Measurements from ENCODE around the gene ATF4. TPM values are rescaled to one million over a fixed set of nuclear protein-coding genes. Genes with fewer than 3 reads are reported as not detected.

The ATF4 gene
- total RNA-seq, 1 donor from 2014 or later = 204 TPM

DNA sequence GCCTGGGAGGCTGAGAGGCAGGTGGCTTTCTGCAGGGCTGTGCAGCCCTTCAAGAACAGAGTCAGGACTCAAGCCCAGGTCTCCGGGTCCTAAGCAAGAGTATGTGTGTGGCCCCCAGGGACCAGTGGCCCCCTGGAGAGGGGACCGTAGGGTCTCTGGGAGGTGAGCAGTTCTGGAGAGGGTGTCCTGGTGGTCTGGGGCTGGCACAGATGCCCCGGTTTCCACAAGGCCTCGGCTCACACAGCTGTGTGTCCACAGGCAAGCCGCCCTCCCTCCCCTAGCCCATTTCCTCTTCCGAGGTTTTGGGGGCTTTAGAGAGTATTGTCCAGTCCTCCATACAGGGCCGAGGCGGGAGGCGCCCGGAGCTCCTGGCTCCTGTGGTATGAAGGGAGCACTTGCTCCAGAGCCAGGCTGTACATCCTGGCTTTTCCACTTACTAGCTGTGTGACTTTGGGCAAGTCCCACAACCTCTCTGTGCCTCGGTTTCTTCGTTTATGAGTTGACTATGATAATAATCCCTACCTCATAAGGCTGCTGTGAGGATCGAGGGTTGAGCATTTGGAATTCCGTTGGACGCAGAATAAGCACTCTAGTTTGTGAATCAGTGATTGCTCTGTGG is 15.6 kb downstream of the ATF4 start:
- ATAC-seq (no peak), DNase-seq (ENCODE audit: missing footprints) (peak; percentile 58)
- intact Hi-C loops (cut with DNase I) = loop anchor here (2.0 kb wide), 1 partner anchor 811 kb away; the partner anchor contains the start of gene ADSL

DNA sequence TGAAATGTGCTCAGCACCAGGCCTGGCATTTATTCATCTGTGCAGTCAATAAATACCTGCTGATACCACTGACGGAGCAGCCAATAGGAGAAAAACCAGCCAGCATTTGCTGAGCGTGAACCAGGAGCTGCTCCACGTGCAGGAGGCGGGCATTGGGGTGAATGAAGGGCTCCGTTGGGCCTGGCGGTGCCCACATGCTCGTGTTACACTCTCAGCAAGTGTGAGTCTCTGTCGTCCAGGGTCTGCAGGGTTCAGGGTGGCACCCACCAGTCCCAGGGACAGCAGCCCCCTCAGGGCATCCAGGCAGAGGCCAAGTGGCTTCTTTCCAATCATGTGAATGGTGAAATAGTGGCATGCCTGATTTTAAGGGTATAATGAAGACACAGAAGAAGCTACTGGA is 16.3 kb downstream of the ATF4 start:
- intact Hi-C loops (cut with DNase I) = no loop called here
- DNase-seq (ENCODE audit: missing footprints) = peak; percentile 25
- no peak for ATAC-seq

DNA sequence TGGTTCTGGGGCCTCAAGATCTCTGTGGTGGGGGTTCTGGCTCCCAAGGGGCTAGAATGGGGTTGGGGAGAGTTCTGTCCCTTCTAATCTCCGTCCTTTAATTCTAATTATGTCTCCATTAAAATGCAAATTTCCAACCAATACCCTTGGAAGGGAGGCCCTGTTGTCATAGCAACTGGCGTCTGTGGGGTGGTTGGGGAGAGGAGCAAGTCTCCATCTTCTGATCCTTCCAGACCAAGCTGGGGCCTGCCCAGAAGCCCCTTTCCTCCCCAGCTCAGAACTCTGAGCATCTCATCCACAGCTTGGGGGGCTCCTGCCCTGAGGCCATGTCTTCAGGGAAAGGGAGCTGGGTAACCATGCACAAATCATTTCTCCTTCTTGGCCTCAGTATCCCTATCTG is 17.6 kb downstream of the ATF4 start:
- DNase-seq (ENCODE audit: missing footprints) (no peak), ATAC-seq (no peak)
- intact Hi-C loops (cut with DNase I) = no loop called here

DNA sequence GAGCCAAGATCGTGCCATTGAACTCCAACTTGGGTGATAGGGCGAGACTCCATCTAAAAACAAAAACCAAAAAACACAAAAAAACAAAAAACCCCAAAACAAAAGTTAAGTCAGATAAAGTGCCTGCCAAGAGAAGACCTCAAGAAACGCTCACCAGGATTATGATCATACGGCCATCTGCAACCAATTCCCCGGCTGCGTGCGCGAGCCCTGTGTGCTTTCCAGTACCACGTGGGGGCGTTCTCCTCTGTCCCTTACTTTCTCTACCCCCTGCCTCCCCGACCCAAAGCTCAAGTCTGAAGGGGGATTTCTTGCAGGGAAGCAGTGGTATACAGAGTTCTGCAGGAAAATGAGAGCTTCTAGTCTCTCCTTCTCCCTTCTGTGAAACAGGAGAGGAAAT is 22.7 kb downstream of the ATF4 start:
- ATAC-seq (no peak), DNase-seq (ENCODE audit: missing footprints) (no peak)
- intact Hi-C loops (cut with DNase I) = no loop called here

DNA sequence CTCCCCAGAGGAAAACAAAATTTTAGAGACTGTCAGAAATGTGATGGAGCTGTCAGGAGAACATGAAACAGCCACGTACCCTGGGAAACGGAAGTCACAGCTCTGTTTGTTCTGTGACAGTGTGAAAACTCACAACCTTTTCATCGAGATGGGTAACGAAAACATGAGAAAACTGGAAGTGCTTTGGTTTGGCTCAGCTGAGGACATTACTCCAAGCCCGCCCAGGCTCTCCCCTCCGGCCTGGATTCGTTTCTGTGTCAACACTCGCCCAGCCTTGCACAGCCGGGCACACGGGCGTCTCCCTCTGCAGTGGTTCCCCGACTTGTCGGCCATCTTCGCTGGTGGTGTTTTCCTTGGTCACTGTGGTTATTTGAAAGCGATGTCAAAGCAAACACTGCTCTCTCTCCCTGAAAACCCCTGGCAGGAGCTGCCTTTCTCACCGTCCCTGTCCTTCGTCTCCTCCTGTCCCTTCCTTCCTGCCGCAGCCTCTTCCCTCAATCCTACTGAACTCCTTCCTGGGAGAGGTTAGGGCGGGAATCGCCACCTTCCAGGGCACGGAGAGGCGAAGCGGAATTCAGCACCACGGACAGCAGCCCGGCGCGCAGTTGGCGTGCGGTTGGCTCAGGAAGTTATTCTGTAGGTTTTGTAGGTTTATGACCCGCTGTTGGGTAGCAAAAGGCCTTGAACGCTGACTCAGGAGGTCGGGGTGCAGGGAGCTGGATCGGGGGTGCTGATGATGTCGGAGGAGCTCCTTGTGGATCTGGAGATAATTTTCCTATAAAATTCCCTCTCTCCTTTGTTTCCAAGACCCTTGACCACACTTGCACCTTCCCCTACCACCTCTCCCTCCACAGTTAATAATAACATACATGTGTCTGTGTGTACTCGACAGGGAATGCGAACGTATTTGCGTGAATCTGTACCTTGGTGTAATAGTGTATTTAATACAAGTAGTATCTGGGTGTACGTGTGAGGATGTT is 25.3 kb downstream of the ATF4 start:
- ATAC-seq (no peak), DNase-seq (ENCODE audit: missing footprints) (no peak)
- intact Hi-C loops (cut with DNase I) = no loop called here

DNA sequence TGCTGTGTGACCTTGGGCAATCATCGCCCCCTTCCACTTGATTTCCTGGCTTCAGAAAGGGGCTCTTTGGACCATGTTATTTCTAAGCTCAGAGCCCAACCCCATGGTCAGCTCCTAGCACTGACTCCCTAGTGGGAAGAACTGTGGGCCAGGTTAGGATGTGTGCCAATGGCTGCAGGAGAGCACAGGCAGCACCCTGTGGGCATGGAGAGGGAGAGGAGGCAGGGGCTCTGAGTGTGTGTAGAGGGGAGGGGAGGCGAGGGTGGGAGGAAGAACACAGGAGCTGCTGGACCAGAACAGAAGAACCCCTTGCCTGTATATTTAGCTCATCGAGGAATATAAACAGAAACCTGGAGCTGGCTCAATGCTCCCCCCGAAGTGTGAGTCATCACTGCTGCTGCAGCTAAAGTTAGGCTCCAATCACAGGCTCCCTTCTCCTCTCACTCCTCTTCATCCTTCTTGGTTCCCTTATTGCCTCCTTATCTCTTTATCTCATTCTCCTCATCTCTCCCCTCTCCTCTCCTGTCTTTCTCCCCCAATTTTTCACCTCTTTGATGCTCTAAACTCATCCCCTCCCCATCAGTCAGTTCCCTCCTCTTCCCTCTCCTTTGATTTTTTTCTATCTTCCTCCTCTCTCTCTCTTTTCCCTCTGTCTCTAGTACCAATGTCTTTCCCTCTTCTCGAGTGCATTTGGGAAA is 26.7 kb downstream of the ATF4 start:
- DNase-seq (ENCODE audit: missing footprints) (no peak), ATAC-seq (no peak)
- intact Hi-C loops (cut with DNase I) = no loop called here

DNA sequence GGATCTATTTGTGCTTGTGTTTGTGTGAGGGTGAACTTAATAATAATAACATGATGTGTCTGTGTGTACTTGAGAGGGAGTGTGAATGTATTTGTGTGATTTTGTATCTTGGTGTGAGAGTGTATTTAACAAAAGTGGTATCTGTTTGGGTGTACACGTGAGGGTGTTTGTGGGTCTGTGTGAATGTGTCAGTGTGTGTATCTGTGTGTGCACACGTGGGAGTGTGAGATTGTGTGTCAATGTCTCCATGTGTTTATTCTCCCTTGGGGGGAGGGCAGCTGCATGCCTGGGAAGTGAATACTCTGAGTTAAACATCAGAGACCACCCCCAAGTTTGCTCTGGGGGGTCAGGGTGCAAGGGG is 27.2 kb downstream of the ATF4 start:
- intact Hi-C loops (cut with DNase I) = no loop called here
- DNase-seq (ENCODE audit: missing footprints) (peak; percentile 2), ATAC-seq (no peak)

DNA sequence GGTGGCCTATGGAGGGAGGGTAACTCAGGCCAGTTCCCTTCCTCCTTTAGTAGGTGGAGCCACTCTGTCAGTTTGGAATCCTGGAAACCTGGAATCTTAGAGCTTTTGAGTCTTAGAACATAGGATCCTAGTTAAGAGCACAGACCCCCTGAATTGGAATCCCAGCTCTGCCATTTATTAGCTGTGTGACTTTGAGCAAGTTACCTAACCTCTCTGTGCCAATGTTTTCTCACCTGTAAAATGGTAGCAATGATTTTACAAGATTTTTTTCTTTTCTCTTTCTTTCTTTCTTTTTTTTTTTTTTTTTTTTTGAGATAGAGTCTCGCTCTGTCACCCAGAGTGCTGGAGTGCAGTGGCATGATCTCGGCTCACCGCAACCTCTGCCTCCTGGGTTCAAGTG is 33.1 kb downstream of the ATF4 start:
- intact Hi-C loops (cut with DNase I) = no loop called here
- DNase-seq (ENCODE audit: missing footprints) (peak; percentile 1), ATAC-seq (no peak)

DNA sequence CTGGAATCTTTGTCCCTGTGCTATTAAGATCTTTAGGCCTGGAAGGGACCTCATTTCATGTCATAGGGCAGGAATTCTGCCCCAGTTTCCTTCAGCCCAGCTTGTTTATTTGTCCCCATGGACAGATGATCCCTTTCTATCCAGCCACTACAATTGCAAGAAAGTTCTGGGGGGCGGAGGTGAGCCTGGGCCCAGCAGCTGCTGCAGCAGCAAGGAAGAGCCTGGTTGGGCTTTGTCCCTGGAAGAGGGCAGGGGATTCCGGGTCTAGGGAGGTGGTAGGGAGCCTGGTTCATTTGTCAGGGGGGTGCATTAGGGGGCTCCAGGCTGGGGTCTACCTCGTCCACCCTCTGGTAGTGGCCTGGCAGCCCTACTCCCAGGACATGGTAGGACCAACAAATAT is 33.8 kb downstream of the ATF4 start:
- intact Hi-C loops (cut with DNase I) = no loop called here
- no peak for DNase-seq (ENCODE audit: missing footprints)

DNA sequence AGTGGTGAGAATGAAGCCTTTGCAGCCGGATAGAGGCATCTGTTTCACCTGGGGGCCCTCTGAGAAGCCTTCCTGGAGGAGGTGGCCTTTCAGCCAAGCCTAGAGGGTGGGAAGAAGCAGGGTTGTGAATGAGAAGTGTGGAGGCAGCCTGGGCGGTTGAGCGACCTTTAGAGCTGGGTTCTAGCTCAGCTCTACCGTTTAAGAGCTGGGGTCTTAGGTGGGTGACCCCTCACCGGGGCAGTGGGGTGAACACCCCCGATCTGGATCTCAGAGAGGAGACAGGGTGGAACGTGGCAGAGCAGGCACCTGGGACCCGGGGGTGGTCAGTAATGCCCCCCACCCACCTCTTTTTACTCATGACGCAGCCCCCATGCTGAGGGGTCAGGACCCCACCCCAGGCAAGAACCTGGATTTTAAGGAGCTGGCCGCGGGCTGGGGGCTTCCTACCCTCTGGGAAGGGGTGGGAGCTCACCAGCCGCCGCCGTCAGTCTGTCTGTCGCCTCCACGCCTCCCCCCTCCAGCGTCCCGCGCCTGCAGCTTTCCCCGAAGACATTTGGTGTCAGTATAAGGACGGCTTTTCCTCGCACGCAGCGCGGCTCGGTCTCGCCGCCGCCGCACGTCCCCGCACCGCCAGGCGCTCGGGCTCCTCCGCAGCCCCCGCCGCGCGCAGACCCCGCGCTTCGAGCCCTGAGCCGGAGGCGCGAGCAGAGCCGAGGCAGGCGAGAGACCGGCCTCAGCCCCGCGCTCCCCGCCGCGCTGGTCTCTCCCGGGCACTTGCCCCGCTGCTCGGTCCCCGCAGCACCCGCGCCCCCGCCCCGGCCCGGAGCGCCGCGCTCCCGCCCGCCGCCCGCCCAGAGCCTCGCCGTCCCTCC is 36.8 kb downstream of the ATF4 start:
- intact Hi-C loops (cut with DNase I) = loop anchor here (5.0 kb wide), 1 partner anchor 480 kb away; no protein-coding TSS in a partner anchor
- no peak for ATAC-seq

More for the DNA sequence above, 33.8 kb downstream of the ATF4 start:
- ATAC-seq = no peak

DNA sequence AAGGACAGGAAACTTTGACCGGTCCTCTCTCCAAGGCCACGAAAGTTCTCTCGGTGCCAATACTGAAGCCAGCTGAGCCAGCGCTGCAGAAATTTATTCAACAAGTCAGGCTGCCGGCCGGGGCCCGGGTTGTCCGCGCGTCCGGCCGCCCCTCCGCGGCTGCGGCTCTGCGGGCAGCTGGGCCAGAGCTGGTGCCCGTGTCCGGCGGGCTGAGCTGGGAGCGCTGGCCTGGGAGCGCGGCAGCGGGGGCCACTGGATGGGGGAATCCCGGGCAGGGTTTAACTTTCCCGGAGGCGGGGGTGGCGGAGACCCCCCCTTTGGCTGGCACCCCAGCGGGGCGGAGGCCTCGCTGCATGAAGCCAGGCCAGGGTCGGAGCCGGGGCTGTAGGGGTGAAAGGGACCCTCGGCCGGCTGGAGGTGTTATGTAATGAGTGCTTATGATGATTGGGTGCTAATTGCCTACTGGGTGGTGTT is 37.9 kb downstream of the ATF4 start:
- ATAC-seq = no peak
- intact Hi-C loops (cut with DNase I) = loop anchor here (5.0 kb wide), 1 partner anchor 479 kb away; no protein-coding TSS in a partner anchor
- peak; percentile 28 for DNase-seq (ENCODE audit: missing footprints)

More for the DNA sequence above, 36.8 kb downstream of the ATF4 start:
- DNase-seq (ENCODE audit: missing footprints) = peak; percentile 62

DNA sequence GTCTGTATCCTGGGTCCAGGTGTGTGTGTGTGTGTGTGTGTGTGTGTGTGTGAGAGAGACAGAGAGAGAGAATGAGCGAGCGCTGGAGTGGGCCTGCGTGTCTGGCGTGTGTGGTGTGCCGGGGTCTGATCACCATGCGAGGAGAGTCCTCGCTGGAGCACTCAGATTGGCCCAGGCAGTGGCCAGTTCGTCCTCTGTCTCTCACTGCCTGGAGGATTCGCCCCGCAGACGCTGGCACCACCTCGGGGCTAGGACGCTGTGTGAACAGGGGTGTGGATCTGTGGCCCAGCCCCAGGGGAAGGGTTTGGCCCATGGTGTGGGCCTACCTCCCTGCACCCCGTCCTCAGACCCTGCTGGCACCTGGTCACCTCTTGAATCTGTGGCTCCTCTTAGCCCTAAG is 38.6 kb downstream of the ATF4 start:
- intact Hi-C loops (cut with DNase I) = loop anchor here (5.0 kb wide), 1 partner anchor 478 kb away; no protein-coding TSS in a partner anchor
- DNase-seq (ENCODE audit: missing footprints) (no peak), ATAC-seq (no peak)

DNA sequence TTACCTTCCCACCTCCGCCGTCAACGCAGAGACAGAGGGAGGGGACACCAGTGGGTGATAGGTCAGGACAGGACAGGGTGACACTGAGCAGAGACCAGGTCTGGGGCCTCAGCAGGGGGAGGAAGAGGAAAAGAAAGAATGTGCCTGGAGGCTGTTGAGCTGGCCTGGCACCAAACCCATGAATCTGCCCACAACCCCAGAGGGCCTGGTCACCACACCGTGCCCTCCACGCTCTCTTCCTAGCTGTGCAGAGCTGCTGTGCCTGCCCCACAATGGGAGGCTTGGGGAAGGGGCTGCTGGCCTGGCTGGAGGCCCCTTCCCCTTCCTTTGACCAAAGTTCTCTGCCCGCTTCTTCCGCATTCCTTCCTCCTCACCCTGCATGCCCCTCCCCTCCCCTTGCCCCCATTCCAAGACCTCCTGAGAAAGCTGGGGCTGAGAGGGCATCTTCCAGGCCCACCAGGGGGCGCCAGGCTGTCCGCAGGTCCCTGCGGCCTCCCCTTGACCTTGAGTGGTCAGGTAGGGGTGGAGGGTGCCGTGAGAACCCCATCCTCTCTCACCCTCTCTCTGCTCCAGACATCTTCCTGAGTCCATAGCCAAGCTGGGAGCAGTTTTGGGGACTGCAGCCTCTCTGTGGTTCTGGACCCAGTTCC is 39.2 kb downstream of the ATF4 start:
- ATAC-seq (peak; percentile 11), DNase-seq (ENCODE audit: missing footprints) (peak; percentile 17)
- intact Hi-C loops (cut with DNase I) = loop anchor here (5.0 kb wide), 1 partner anchor 478 kb away; no protein-coding TSS in a partner anchor

DNA sequence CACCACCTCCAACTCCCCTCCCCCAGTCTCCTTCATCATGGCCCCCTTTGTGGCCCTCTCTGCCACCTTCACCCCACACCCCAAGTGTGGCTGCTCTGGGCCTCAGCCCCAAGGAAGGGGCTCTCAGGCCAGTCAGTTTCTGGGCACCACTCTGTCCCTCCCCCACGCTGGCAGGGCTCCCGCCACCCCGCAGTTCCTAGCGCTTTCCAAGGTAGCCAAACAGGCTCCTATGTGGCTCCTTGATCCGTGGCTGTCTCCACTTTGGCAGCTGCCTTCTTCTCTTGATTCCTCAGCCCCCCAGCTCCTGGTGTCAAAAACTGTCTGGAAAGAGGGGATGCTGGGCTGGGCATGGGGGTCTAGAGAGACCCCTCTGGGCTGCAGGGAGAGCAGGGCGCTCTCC is 39.8 kb downstream of the ATF4 start:
- intact Hi-C loops (cut with DNase I) = no loop called here
- ATAC-seq (no peak), DNase-seq (ENCODE audit: missing footprints) (no peak)

DNA sequence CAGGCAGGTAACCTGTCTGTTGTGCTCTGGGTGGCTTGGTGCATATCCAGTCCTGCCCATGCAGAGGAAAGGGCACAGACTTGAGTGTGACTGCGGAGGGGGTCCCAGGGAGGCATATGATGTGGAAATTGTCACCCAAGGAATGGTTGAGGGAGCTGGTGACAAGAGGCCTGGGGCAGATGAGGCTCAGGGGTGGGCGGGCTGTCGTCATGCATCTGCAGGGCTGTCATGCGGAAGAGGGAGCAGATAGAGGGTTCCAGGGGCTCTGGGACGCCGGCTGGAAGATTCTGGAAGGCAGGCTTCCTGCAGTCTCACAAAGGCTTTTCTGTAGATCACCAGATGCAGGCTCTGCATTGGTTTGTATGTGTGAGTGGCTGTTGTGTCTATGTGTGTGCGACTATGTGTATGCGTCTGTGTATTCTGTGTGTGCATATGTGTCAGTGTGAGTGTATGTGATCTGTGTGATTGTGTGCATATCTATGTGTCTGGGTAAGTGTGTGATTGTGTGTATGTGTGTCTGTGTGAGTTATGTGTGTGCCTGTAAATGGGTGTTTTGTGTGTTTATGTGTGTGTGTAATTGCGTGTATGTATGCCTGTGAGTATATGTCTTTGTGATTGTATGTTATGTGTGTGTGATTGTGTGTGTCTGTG is 42.6 kb downstream of the ATF4 start:
- DNase-seq (ENCODE audit: missing footprints) = no peak
- intact Hi-C loops (cut with DNase I) = no loop called here
- ATAC-seq = no peak

DNA sequence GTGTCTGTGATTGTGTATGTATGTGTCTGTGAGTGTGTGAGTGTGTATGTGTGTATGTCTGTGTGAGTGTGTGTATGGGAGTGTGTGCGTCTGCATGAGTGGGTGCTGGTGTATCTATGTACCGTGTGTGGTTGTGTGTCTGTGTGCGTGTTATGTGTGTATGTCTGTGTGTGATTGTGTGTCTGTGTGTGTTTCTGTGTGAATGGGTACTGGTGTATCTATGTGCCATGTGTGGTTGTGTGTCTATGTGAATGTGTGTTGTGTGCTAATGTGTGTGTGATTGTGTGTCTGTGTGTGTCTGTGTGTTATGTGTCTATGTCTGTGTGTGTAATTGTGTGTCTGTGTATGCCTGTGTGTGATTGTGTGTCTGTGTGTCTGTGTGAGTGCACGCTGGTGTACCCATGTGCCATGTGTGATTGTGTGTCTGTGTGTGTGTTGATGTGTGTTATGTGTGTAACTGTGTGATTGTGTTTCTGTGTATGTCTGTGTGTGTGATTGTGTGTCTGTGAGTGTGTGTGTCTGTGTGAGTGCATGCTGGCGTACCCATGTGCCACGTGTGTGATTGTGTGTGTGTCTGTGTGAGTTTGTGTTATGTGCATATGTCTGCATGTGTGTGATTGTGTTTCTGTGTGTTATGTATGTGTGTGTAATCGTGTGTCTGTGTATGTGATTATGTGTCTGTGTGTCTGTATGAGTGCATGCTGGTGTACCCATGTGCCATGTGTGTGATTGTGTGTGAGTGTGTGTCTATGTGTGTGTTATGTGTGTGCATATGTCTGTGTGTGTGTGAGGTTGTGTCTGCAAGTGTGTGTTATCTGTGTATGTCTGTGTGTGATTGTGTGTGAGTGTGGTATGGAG is 43.4 kb downstream of the ATF4 start:
- intact Hi-C loops (cut with DNase I) = no loop called here
- DNase-seq (ENCODE audit: missing footprints) = no peak
- ATAC-seq = no peak
